Measurements from ENCODE around the gene MROH9. TPM values are rescaled to one million over a fixed set of nuclear protein-coding genes. Genes with fewer than 3 reads are reported as not detected.

MROH9 gene
- under 1 TPM; 0.10 to 0.39 TPM for total RNA-seq
- not detected for polyA plus RNA-seq
- long read RNA-seq, donor 1 = 0 reads
- long read RNA-seq, donor 2, partial matches to known transcripts = 0 of 2 reads
- long read RNA-seq, donor 2, other reads (novel, unspliced or antisense) = 2 of 2 reads

GRCh38 chr1:170935231-170935630 is at the start of gene MROH9:
TSS of gene MROH9 (plus strand) at chr1:170935534. CDS start at chr1:170945557, 10,023 bp downstream.
- DNase-seq (no peak), ATAC-seq (ENCODE audit: low FRiP score) (no peak)
- no peaks in the 10 kb centered on the region for H3K27me3 ChIP-seq (ENCODE audit: control insufficient read depth in 1 of 2, insufficient read depth in 2 of 2, low read length in 1 of 2)
- no peak within 1 kb of the TSS for H3K27ac ChIP-seq (ENCODE audit: low read depth in 1 of 2, low read length in 2 of 2)
- WGBS, 2 donors = 88 to 90% methylated on average over 2 of the region's 2 CpGs
- no peak within 1 kb of the TSS for H3K4me3 ChIP-seq (ENCODE audit: low read length in 2 of 2)
- H3K4me1 ChIP-seq (ENCODE audit: control insufficient read depth in 1 of 2, insufficient read depth in 2 of 2, low read length in 2 of 2) = no peaks in the 10 kb centered on the region
- intact Hi-C loops (cut with DNase I) = no loop called here
- H3K9me3 ChIP-seq (ENCODE audit: control insufficient read depth, low read length) = peaks cover 1% of the 10 kb centered on the region
- H3K36me3 ChIP-seq (ENCODE audit: control insufficient read depth in 1 of 2, insufficient read depth in 2 of 2, low read length in 1 of 2) = no peaks in the 10 kb centered on the region

DNA sequence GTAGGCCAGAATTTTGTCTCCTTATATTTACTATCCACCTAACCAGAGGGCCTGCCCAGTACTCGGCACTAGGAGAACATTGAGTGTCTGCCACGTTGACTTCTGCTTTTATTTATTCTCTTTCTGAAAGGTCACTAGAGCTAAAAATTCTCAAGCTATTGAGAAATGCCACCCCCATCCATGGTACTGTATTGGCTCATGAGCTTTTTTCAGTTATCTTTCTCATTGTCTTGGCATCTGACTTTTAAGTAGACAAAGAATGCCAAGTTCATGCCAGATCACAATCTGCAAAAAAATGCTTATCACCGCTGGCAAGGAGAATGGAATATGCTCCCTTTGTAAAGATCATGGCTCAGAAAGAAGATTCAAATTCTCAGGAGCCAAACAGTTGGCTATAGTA is 49.8 kb upstream of the MROH9 start:
- H3K27ac ChIP-seq (ENCODE audit: low read depth in 1 of 2, low read length in 2 of 2) = no peak overlapping the region
- WGBS, 2 donors = 21 to 22% methylated on average over 3 of the region's 3 CpGs
- ATAC-seq (ENCODE audit: low FRiP score) (no peak), DNase-seq (no peak)
- H3K4me1 ChIP-seq (ENCODE audit: control insufficient read depth in 1 of 2, insufficient read depth in 2 of 2, low read length in 2 of 2) = no peaks in the 10 kb centered on the region
- no peaks in the 10 kb centered on the region for H3K9me3 ChIP-seq (ENCODE audit: control insufficient read depth, low read length)
- H3K4me3 ChIP-seq (ENCODE audit: low read length in 2 of 2) = no peak overlapping the region
- intact Hi-C loops (cut with DNase I) = no loop called here
- H3K36me3 ChIP-seq (ENCODE audit: control insufficient read depth in 1 of 2, insufficient read depth in 2 of 2, low read length in 1 of 2) = no peaks in the 10 kb centered on the region
- no peaks in the 10 kb centered on the region for H3K27me3 ChIP-seq (ENCODE audit: control insufficient read depth in 1 of 2, insufficient read depth in 2 of 2, low read length in 1 of 2)

GRCh38 chr1:170886460-170886859 is 48.9 kb upstream of the MROH9 start:
- no peaks in the 10 kb centered on the region for H3K27me3 ChIP-seq (ENCODE audit: control insufficient read depth in 1 of 2, insufficient read depth in 2 of 2, low read length in 1 of 2)

DNA sequence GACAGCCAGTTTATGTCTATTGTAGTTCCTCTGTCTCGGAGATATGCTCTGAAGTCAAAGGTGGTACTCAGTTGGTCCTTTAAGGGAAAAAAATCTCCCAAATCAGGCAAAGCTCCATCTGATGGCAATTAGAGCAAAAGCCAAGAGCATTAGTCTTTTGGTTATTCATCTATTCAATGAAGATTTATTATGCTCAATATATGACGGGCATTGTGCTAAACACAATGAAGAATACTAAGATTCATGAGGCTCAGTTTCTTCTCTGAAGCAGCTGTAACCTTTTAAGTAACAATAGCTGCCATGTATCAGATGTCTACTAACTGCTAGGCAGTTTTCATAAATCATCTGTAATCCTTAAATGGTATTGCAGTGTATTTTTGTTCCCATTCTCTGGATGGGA is 47.6 kb upstream of the MROH9 start:
- no peak overlapping the region for H3K4me3 ChIP-seq (ENCODE audit: low read length in 2 of 2)
- intact Hi-C loops (cut with DNase I) = no loop called here
- no peak for ATAC-seq (ENCODE audit: low FRiP score)

More at GRCh38 chr1:170886460-170886859, 48.9 kb upstream of the MROH9 start:
- Histone ChIP-seq H3K9me3 (ENCODE audit: control insufficient read depth, low read length) (no peaks in the 10 kb centered on the region), H3K27ac (ENCODE audit: low read depth in 1 of 2, low read length in 2 of 2) (no peak overlapping the region), H3K4me1 (ENCODE audit: control insufficient read depth in 1 of 2, insufficient read depth in 2 of 2, low read length in 2 of 2) (no peaks in the 10 kb centered on the region), H3K36me3 (ENCODE audit: control insufficient read depth in 1 of 2, insufficient read depth in 2 of 2, low read length in 1 of 2) (no peaks in the 10 kb centered on the region), H3K4me3 (ENCODE audit: low read length in 2 of 2) (no peak overlapping the region)
- DNase-seq (no peak), ATAC-seq (ENCODE audit: low FRiP score) (no peak)
- 89 to 92% methylated on average over 3 of the region's 3 CpGs for WGBS, 2 donors
- intact Hi-C loops (cut with DNase I) = no loop called here

DNA sequence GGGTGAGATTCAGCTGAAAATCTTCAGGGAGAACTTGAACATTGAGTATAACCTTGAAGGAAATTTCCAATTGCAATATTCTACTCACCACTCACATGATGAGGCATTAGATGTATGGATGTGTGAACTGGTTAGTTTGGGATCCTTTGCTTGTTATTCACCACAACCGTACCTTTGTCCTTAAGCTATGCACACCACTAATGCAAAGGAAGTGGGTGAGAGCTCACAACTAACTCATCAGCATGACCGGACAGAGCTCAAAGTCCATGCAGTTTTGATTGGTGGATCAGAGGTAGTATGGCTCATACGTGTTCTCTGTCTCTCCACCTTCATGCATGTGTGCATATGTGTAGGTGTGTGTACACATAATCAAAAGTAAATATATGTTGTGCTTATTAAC is 43.5 kb upstream of the MROH9 start:
- intact Hi-C loops (cut with DNase I) = no loop called here
- no peak overlapping the region for H3K27ac ChIP-seq (ENCODE audit: low read depth in 1 of 2, low read length in 2 of 2)
- H3K27me3 ChIP-seq (ENCODE audit: control insufficient read depth in 1 of 2, insufficient read depth in 2 of 2, low read length in 1 of 2) = no peaks in the 10 kb centered on the region
- ATAC-seq (ENCODE audit: low FRiP score) (no peak), DNase-seq (no peak)
- no peaks in the 10 kb centered on the region for H3K9me3 ChIP-seq (ENCODE audit: control insufficient read depth, low read length)
- H3K4me1 ChIP-seq (ENCODE audit: control insufficient read depth in 1 of 2, insufficient read depth in 2 of 2, low read length in 2 of 2) = no peaks in the 10 kb centered on the region
- H3K4me3 ChIP-seq (ENCODE audit: low read length in 2 of 2) = no peak overlapping the region
- WGBS, 2 donors = 95 to 99% methylated on average over 3 of the region's 3 CpGs
- H3K36me3 ChIP-seq (ENCODE audit: control insufficient read depth in 1 of 2, insufficient read depth in 2 of 2, low read length in 1 of 2) = no peaks in the 10 kb centered on the region

More for the DNA sequence above, 47.6 kb upstream of the MROH9 start:
- no peaks in the 10 kb centered on the region for H3K9me3 ChIP-seq (ENCODE audit: control insufficient read depth, low read length)
- no peaks in the 10 kb centered on the region for H3K4me1 ChIP-seq (ENCODE audit: control insufficient read depth in 1 of 2, insufficient read depth in 2 of 2, low read length in 2 of 2)
- no peaks in the 10 kb centered on the region for H3K27me3 ChIP-seq (ENCODE audit: control insufficient read depth in 1 of 2, insufficient read depth in 2 of 2, low read length in 1 of 2)
- no peak for DNase-seq
- 95 to 97% methylated on average over 2 of the region's 2 CpGs for WGBS, 2 donors
- no peaks in the 10 kb centered on the region for H3K36me3 ChIP-seq (ENCODE audit: control insufficient read depth in 1 of 2, insufficient read depth in 2 of 2, low read length in 1 of 2)
- no peak overlapping the region for H3K27ac ChIP-seq (ENCODE audit: low read depth in 1 of 2, low read length in 2 of 2)

GRCh38 chr1:170893655-170894297 is 41.6 kb upstream of the MROH9 start:
- no peaks in the 10 kb centered on the region for H3K36me3 ChIP-seq (ENCODE audit: control insufficient read depth in 1 of 2, insufficient read depth in 2 of 2, low read length in 1 of 2)
- 48 to 54% methylated on average over 2 of the region's 2 CpGs for WGBS, 2 donors
- H3K27ac ChIP-seq (ENCODE audit: low read depth in 1 of 2, low read length in 2 of 2) = no peak overlapping the region
- no peak overlapping the region for H3K4me3 ChIP-seq (ENCODE audit: low read length in 2 of 2)
- no peak for ATAC-seq (ENCODE audit: low FRiP score)
- H3K4me1 ChIP-seq (ENCODE audit: control insufficient read depth in 1 of 2, insufficient read depth in 2 of 2, low read length in 2 of 2) = no peaks in the 10 kb centered on the region
- no peaks in the 10 kb centered on the region for H3K27me3 ChIP-seq (ENCODE audit: control insufficient read depth in 1 of 2, insufficient read depth in 2 of 2, low read length in 1 of 2)
- intact Hi-C loops (cut with DNase I) = no loop called here
- DNase-seq = no peak
- H3K9me3 ChIP-seq (ENCODE audit: control insufficient read depth, low read length) = no peaks in the 10 kb centered on the region

DNA sequence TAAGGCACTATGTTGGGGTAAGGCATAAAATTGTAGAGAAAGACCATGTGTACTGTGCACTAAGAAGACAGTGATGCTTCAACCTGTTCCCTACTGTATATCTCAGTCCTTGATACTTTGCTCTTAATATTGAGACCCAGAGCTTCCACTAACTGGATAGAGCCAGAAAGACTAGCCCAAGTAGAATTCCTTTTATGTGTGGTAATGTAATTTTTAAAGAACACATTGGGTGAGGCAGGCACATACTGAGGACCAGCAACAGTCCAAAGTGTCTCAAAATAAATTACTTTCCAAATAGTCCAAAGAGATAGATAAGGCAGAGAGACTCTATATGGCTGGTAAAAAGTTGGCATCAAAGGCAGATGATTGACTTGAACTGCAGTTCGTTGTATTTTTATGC is 31.4 kb upstream of the MROH9 start:
- Histone ChIP-seq H3K27me3 (ENCODE audit: control insufficient read depth in 1 of 2, insufficient read depth in 2 of 2, low read length in 1 of 2) (no peaks in the 10 kb centered on the region), H3K4me1 (ENCODE audit: control insufficient read depth in 1 of 2, insufficient read depth in 2 of 2, low read length in 2 of 2) (no peaks in the 10 kb centered on the region), H3K36me3 (ENCODE audit: control insufficient read depth in 1 of 2, insufficient read depth in 2 of 2, low read length in 1 of 2) (no peaks in the 10 kb centered on the region), H3K4me3 (ENCODE audit: low read length in 2 of 2) (no peak overlapping the region), H3K27ac (ENCODE audit: low read depth in 1 of 2, low read length in 2 of 2) (no peak overlapping the region), H3K9me3 (ENCODE audit: control insufficient read depth, low read length) (no peaks in the 10 kb centered on the region)
- DNase-seq (no peak), ATAC-seq (ENCODE audit: low FRiP score) (peak; percentile 63)
- intact Hi-C loops (cut with DNase I) = no loop called here
- 3% methylated on average over 1 of the region's 1 CpG for WGBS, 2 donors

DNA sequence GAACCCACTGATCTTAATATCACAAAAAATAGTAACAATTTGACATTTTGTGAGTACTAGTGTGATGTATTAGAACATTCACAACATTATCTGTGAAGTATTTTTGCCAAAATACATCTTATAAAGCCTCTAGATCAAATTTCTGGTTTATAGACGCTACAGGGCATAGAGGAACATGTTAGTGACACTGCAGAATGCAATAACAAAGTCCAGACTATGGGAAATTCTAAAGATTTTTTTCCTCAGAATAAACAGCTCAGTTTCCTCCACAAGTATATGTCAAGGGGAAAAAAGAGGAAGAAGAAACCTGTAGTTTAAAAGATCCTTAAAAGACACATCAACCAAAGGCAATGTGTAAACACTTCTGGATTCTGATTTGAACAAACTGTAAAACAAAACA is 26.4 kb upstream of the MROH9 start:
- DNase-seq = no peak
- 59 to 79% methylated on average over 1 of the region's 1 CpG for WGBS, 2 donors
- H3K27me3 ChIP-seq (ENCODE audit: control insufficient read depth in 1 of 2, insufficient read depth in 2 of 2, low read length in 1 of 2) = no peaks in the 10 kb centered on the region

GRCh38 chr1:170910273-170910672 is 25.1 kb upstream of the MROH9 start:
- Histone ChIP-seq H3K4me1 (ENCODE audit: control insufficient read depth in 1 of 2, insufficient read depth in 2 of 2, low read length in 2 of 2) (no peaks in the 10 kb centered on the region), H3K27ac (ENCODE audit: low read depth in 1 of 2, low read length in 2 of 2) (no peak overlapping the region), H3K9me3 (ENCODE audit: control insufficient read depth, low read length) (no peaks in the 10 kb centered on the region), H3K4me3 (ENCODE audit: low read length in 2 of 2) (no peak overlapping the region), H3K36me3 (ENCODE audit: control insufficient read depth in 1 of 2, insufficient read depth in 2 of 2, low read length in 1 of 2) (no peaks in the 10 kb centered on the region), H3K27me3 (ENCODE audit: control insufficient read depth in 1 of 2, insufficient read depth in 2 of 2, low read length in 1 of 2) (no peaks in the 10 kb centered on the region)
- DNase-seq = no peak
- intact Hi-C loops (cut with DNase I) = no loop called here
- peak; percentile 38 for ATAC-seq (ENCODE audit: low FRiP score)

More for the DNA sequence above, 26.4 kb upstream of the MROH9 start:
- H3K36me3 ChIP-seq (ENCODE audit: control insufficient read depth in 1 of 2, insufficient read depth in 2 of 2, low read length in 1 of 2) = no peaks in the 10 kb centered on the region
- no peak overlapping the region for H3K27ac ChIP-seq (ENCODE audit: low read depth in 1 of 2, low read length in 2 of 2)
- no peaks in the 10 kb centered on the region for H3K4me1 ChIP-seq (ENCODE audit: control insufficient read depth in 1 of 2, insufficient read depth in 2 of 2, low read length in 2 of 2)
- intact Hi-C loops (cut with DNase I) = no loop called here
- H3K9me3 ChIP-seq (ENCODE audit: control insufficient read depth, low read length) = no peaks in the 10 kb centered on the region
- no peak overlapping the region for H3K4me3 ChIP-seq (ENCODE audit: low read length in 2 of 2)
- no peak for ATAC-seq (ENCODE audit: low FRiP score)

Measured in aorta (tissue), 5 donors.